NCI-H2196 treated with DMSO at 0.1 percent for 48 hours (cell line): ENCODE data around the gene SALL4.
A peak's percentile ranks its signal among the peaks of the same experiment; 100 is the strongest.
"Not testable (repeated sequence)": the region's sequence is repeated elsewhere in the genome, so short reads cannot be mapped to it uniquely, and the experiment has no call there.

Experiments
- DNase-seq: peaks from one replicate; lab custom pipeline; 2025; ENCODE audit not compliant: unreplicated experiment; lab: John Stamatoyannopoulos, UW

The SALL4 gene

GRCh38 chr20:51767867-51768758 is 34.2 kb downstream of the SALL4 start, which contains the start of gene ATP9A:
Gene ATP9A (minus strand): TSS chr20:51768390. CDS start chr20:51768369, 21 bp downstream.
- DNase-seq = no peak

GRCh38 chr20:51766994-51767866 is 35.1 kb downstream of the SALL4 start:
- DNase-seq = peak; percentile 85

- not testable (repeated sequence) for DNase-seq
Observed at GRCh38 chr20:51765381-51765780, 36.9 kb downstream of the SALL4 start.

GRCh38 chr20:51763965-51764602 is 38.2 kb downstream of the SALL4 start:
- no peak for DNase-seq

- peak; percentile 51 for DNase-seq
Observed at GRCh38 chr20:51760905-51761546, 41.3 kb downstream of the SALL4 start.

GRCh38 chr20:51759769-51760510 is 42.4 kb downstream of the SALL4 start:
- no peak for DNase-seq

GRCh38 chr20:51758978-51759544 is 43.3 kb downstream of the SALL4 start:
- DNase-seq = no peak

- no peak for DNase-seq
Observed at GRCh38 chr20:51757226-51757625, 45.1 kb downstream of the SALL4 start.

GRCh38 chr20:51756653-51757052 is 45.7 kb downstream of the SALL4 start:
- no peak for DNase-seq

- DNase-seq = not testable (repeated sequence)
Observed at GRCh38 chr20:51753220-51753619, 49.1 kb downstream of the SALL4 start.

GRCh38 chr20:51752343-51752951 is 49.9 kb downstream of the SALL4 start:
- DNase-seq = no peak

- DNase-seq = no peak
Observed at GRCh38 chr20:51750770-51751388, 51.4 kb downstream of the SALL4 start.

- peak; percentile 66 for DNase-seq
Observed at GRCh38 chr20:51750037-51750769, 52.1 kb downstream of the SALL4 start.

GRCh38 chr20:51749674-51750036 is 52.7 kb downstream of the SALL4 start:
- DNase-seq = no peak

- no peak for DNase-seq
Observed at GRCh38 chr20:51747182-51747911, 55.0 kb downstream of the SALL4 start.

GRCh38 chr20:51745804-51746203 is 56.5 kb downstream of the SALL4 start:
- DNase-seq = no peak

GRCh38 chr20:51740838-51741237 is 61.5 kb downstream of the SALL4 start:
- DNase-seq = no peak

GRCh38 chr20:51740308-51740707 is 62.0 kb downstream of the SALL4 start:
- not testable (repeated sequence) for DNase-seq
